Lower leg skin (tissue), 4 donors: ENCODE data around the gene DRC3. TPM values are rescaled to one million over a fixed set of nuclear protein-coding genes. Genes with fewer than 3 reads are reported as not detected.

Experiments
- DNase-seq, 2 donors: peaks; one replicate each; pipeline ENCODE4 v3.0.0-alpha.2; 2019; ENCODE audit warnings: low spot score in 2 of 2
- H3K4me3 ChIP-seq: fragments of 200-600 bp; sonication (generic); 2 replicates; pipeline ENCODE4 v1.5.1; 2017; ENCODE audit warnings: mild to moderate bottlenecking, low read depth; ENCODE audit not compliant: poor library complexity, severe bottlenecking
- POLR2A ChIP-seq, 2 donors: fragments of 450-650 bp; IDR thresholded peaks; one replicate each; pipeline ENCODE4 v1.6.1; 2016 to 2017; ENCODE audit warnings: antibody characterized with exemption in 2 of 2, mild to moderate bottlenecking in 1 of 2, moderate library complexity in 1 of 2
- WGBS, 2 donors: methylation state at CpG; one replicate each; pipeline ENCODE4 v1.1.5; 2018; 5-methylcytosine and 5-hydroxymethylcytosine counted together
- intact Hi-C: fragments of 100-400 bp; cut with DNase I; formaldehyde crosslinking; loops from one replicate; pipeline ENCODE4 v1.15.0; 2023; ENCODE audit warnings: low total_unique reads
- total RNA-seq, 4 donors: library from RNA; depleted of rRNA; stranded (reverse); fragments of >200 nt; gene quantifications; one replicate each; pipeline ENCODE4 v1.1.0, GENCODE V29; 2016
- TF ChIP-seq, protein P1 (sequence below), 3 donors: fragments of 450-650 bp; IDR thresholded peaks; one replicate each; pipeline ENCODE4 v1.5.1; 2016; ENCODE audit warnings: antibody characterized with exemption in 3 of 3, mild to moderate bottlenecking in 3 of 3, moderate library complexity in 2 of 3

DRC3 gene
- total RNA-seq, 4 donors from 2014 or later = 0.93 to 6.4 (median 4.0) TPM

DNA sequence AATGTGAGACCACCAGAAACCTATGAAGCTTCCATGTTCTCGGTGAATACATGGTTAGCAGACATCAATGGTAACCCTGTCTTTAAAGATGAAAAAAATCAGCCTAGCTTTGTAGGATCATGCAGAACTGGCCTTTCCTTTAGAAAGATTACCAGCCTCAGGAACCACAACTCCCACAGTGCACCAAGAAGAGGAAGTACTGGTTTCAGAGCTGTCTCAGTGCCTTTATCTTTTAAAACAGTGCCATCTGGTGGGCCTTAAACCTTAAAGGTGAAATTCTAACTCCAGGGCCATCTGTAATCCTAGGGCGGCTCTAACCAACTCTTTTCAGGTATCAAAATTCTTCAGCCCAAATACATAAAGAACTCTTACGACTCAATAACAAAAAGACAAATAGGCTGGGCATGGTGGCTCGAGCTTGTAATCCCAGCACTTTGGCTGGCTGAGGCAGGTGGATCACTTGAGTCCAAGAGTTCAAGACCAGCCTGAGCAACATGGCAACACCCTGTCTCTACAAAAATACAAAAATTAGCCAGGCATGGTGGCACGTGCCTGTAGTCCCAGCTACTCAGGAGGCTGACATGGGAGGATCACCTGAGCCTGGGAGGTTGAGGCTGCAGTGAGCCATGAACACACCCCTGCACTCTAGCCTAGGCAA, 60.9 kb downstream of the DRC3 start:
- intact Hi-C loops = no loop called here
- 26 to 27% methylated on average over 5 of the region's 5 CpGs for WGBS, 2 donors
- H3K4me3 ChIP-seq = no peak overlapping the region
- peak; percentile 68 to 80 for DNase-seq
- TF ChIP-seq, protein P1, sequence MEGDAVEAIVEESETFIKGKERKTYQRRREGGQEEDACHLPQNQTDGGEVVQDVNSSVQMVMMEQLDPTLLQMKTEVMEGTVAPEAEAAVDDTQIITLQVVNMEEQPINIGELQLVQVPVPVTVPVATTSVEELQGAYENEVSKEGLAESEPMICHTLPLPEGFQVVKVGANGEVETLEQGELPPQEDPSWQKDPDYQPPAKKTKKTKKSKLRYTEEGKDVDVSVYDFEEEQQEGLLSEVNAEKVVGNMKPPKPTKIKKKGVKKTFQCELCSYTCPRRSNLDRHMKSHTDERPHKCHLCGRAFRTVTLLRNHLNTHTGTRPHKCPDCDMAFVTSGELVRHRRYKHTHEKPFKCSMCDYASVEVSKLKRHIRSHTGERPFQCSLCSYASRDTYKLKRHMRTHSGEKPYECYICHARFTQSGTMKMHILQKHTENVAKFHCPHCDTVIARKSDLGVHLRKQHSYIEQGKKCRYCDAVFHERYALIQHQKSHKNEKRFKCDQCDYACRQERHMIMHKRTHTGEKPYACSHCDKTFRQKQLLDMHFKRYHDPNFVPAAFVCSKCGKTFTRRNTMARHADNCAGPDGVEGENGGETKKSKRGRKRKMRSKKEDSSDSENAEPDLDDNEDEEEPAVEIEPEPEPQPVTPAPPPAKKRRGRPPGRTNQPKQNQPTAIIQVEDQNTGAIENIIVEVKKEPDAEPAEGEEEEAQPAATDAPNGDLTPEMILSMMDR (IDR thresholded peaks at IDR 0.05) = peak in 1 of 3 donors; percentile 71
- no peak for TF ChIP-seq POLR2A (IDR thresholded peaks at IDR 0.05)

DNA sequence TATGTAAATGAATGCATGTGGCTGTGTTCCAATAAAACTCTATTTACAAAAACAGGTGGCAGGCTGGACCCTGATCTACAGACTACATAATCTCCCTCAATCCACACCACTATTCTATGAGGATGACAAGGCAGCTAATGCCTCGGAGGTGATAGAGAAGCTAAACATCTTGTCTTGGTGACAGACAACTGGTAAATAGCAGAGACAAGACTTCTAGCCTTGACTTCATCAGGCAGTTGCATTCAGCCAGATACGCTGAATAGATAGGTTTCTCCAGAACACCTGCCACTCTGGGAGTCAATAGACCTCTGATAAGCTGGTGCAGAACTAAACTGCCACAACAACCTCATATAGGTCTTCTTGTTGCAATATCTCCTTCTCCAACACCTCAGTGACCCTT, 63.0 kb downstream of the DRC3 start:
- no peak for TF ChIP-seq POLR2A (IDR thresholded peaks at IDR 0.05)
- TF ChIP-seq, protein P1 (IDR thresholded peaks at IDR 0.05) = no peak
- peak in 1 of 2 donors; percentile 8 for DNase-seq
- H3K4me3 ChIP-seq = no peak overlapping the region
- 79 to 81% methylated on average over 2 of the region's 2 CpGs for WGBS, 2 donors
- intact Hi-C loops = no loop called here

DNA sequence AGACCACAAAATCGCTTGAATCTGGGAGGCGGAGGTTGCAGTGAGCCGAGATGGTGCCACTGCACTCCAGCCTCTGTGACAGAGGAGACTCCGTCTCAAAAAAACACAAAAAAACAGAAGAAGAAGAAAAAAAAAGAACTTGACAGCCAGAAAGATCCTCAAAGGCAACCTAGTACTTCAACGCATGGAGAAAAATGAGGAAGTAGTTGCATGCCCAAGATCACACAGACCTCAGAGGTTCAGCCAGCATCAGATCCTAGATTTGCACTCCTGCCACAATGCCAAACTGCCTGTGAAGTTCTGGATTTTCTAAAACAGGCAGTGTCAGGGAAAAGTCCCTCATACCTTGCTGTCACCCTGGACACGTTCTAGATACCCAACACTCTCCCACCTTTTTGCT, 64.8 kb downstream of the DRC3 start:
- intact Hi-C loops = no loop called here
- WGBS, 2 donors = 71 to 81% methylated on average over 6 of the region's 6 CpGs
- DNase-seq = no peak
- H3K4me3 ChIP-seq = no peak overlapping the region
- no peak for TF ChIP-seq POLR2A (IDR thresholded peaks at IDR 0.05)
- TF ChIP-seq, protein P1 (IDR thresholded peaks at IDR 0.05) = no peak

DNA sequence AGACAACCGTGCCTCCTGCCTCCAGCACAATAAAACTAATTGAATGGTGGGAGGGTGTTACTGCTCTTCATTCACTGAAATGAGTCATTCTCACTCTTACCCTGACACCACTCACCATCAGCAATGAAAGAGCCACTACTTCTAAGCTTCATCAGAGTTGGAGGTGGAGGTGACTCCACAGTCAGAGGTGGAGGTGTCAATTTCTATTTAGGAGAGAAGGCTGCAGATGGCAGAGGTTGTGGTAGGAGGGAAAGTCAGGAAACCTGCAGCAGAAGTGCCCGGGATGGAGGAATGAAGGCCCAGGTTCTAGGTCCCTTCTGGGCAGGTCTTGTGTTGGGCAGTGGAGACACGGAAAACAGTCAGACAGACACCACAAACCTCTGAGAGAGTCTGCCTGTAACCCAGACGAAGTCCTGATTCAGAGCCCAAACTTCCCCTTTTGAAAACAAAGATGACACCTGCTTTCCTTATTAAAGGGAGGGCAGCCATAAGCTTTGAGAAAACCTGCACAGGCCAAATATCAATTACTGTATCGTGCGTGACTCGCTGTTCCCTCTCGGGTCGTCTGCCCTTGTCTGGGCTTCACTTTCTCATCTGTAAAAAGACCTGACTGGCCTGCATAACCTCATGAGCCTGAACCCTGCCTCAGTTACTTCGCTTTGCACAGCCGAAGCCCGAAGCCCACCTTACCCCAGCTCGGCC, 65.6 kb downstream of the DRC3 start:
- peak overlapping the region; percentile 75 for H3K4me3 ChIP-seq
- no peak for DNase-seq
- intact Hi-C loops = no loop called here
- 4 to 5% methylated on average over 13 of the region's 13 CpGs for WGBS, 2 donors
- no peak for TF ChIP-seq POLR2A (IDR thresholded peaks at IDR 0.05)
- TF ChIP-seq, protein P1 (IDR thresholded peaks at IDR 0.05) = no peak

DNA sequence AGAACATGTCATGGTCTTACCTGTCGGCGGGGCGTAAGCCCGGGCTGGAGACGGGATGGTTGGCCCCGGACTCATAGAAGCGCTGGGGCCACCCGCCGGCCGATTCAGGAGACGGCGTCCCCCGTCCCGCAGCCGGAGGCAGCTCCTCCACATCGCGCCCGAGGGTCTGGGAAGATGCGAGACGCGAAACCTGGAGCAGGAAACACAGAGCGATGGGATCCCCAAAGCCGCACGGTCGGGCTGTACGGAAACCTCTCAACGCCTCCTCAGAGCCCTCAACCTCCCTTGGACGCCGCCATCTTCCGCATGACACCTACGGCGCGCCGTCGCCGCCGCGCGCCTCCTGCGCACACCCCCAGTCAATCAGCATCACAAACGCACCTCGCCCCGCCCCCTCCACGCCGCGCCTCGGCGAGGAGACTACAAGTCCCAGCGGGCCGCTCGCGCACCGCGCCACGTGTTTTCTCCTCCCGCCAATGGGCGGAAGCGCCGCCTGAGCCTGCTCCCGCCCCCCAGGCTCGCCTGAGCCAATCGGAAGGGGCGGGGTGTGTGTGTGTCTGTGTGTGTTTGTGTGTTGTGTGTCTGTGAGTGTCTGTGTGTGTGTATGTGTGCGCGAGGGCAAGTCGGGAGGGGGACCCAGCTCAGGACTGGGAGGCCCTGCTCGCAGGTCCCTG, 66.3 kb downstream of the DRC3 start, which contains the start of the genes ATPAF2 and GID4:
TSS of gene ATPAF2 (minus strand) at position 308 of the 674 bp plus-strand sequence. CDS start at position 153, 155 bp downstream.
TSS of gene GID4 (plus strand) at position 548 of the 674 bp plus-strand sequence. CDS start at position 605, 57 bp downstream.
- intact Hi-C loops = no loop called here
- DNase-seq = peak; percentile 99 to 100
- TF ChIP-seq, protein P1 (IDR thresholded peaks at IDR 0.05) = peak in 1 of 3 donors; percentile 42
- TF ChIP-seq POLR2A (IDR thresholded peaks at IDR 0.05) = no peak
- H3K4me3 ChIP-seq = peak within 1 kb of the TSS; percentile 75
- WGBS, 2 donors = 0 to 1% methylated on average over 40 to 55 of the region's 67 CpGs
